Measurements from ENCODE around the gene SUMO1. TPM values are rescaled to one million over a fixed set of nuclear protein-coding genes. Genes with fewer than 3 reads are reported as not detected.

SUMO1 gene
- total RNA-seq, 1 experiment from 2014 or later, result 67.9 TPM

GRCh38 chr2:202184557-202184956 is 53.8 kb downstream of the SUMO1 start:
- ChIA-PET POLR2A (interaction anchor here (0.5 kb wide), 1 partner anchor 241 kb away, joined by 3 read pairs; no protein-coding TSS in a partner anchor), CTCF (interaction anchor here (12.9 kb wide), 1 partner anchor 324 kb away, joined by 208 read pairs; no protein-coding TSS in a partner anchor)
- DNase-seq (ENCODE audit: unreplicated experiment), result no peak
- intact Hi-C loops (cut with micrococcal nuclease), result no loop called here
- no peaks in the 10 kb centered on the region for H3K27me3 Mint-ChIP-seq (ENCODE audit: insufficient read depth, unreplicated experiment)
- no peak overlapping the region for H3K4me3 Mint-ChIP-seq (ENCODE audit: unreplicated experiment)
- H3K4me1 Mint-ChIP-seq (ENCODE audit: insufficient read depth, unreplicated experiment), result no peaks in the 10 kb centered on the region
- H3K36me3 Mint-ChIP-seq (ENCODE audit: insufficient read depth, unreplicated experiment), result no peaks in the 10 kb centered on the region
- no peak overlapping the region for H3K27ac Mint-ChIP-seq (ENCODE audit: low read depth, unreplicated experiment)
- TF ChIP-seq, protein P1, sequence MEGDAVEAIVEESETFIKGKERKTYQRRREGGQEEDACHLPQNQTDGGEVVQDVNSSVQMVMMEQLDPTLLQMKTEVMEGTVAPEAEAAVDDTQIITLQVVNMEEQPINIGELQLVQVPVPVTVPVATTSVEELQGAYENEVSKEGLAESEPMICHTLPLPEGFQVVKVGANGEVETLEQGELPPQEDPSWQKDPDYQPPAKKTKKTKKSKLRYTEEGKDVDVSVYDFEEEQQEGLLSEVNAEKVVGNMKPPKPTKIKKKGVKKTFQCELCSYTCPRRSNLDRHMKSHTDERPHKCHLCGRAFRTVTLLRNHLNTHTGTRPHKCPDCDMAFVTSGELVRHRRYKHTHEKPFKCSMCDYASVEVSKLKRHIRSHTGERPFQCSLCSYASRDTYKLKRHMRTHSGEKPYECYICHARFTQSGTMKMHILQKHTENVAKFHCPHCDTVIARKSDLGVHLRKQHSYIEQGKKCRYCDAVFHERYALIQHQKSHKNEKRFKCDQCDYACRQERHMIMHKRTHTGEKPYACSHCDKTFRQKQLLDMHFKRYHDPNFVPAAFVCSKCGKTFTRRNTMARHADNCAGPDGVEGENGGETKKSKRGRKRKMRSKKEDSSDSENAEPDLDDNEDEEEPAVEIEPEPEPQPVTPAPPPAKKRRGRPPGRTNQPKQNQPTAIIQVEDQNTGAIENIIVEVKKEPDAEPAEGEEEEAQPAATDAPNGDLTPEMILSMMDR (IDR thresholded peaks at IDR 0.05; ENCODE audit: unreplicated experiment), result no peak
- BruUV-seq (replicated peaks), result no TSS peak
- H3K9me3 Mint-ChIP-seq (ENCODE audit: unreplicated experiment), result no peaks in the 10 kb centered on the region

DNA sequence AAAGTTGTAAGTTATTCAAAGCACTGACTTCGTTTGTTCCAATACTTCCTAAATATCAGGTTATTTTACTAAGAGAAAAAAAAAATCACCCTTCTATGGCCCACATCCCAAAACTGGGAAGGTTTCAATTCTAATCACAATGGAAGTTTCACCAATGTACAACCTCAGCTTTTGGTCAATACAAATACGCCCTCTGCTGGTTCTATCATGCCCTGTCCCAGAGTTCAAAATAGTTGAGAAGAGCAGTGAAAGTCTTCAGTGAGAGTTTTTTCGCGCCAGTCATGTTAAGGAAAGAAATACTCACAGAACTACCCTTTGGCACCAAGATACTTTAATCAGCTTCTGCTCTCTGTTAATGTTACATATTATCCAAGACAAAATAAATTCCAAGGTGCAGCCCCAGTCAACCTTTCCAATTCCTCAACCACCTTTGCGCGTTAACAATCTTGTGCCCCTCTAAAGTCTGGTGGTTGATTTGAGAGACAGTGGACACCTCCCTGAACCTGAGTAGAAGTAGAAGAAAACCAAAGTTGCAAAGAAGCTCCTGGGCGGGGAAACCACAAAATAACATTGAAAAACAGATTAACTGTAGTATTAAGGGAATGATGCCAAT is 59.9 kb downstream of the SUMO1 start:
- no TSS peak for BruUV-seq (replicated peaks)

GRCh38 chr2:202172439-202173211 is 65.8 kb downstream of the SUMO1 start:
- CTCF ChIA-PET, result interaction anchor here (0.5 to 4.6 kb wide), 5 partner anchors 10 to 690 kb away, joined by 3 to 22 read pairs (median 3); no protein-coding TSS in a partner anchor
- POLR2A ChIA-PET, result no interaction called here
- intact Hi-C loops (cut with micrococcal nuclease), result no loop called here
- H3K4me1 Mint-ChIP-seq (ENCODE audit: insufficient read depth, unreplicated experiment), result no peaks in the 10 kb centered on the region
- BruUV-seq (replicated peaks), result no TSS peak
- no peak overlapping the region for H3K27ac Mint-ChIP-seq (ENCODE audit: low read depth, unreplicated experiment)
- no peak for DNase-seq (ENCODE audit: unreplicated experiment)
- H3K27me3 Mint-ChIP-seq (ENCODE audit: insufficient read depth, unreplicated experiment), result no peaks in the 10 kb centered on the region
- no peak overlapping the region for H3K4me3 Mint-ChIP-seq (ENCODE audit: unreplicated experiment)
- H3K9me3 Mint-ChIP-seq (ENCODE audit: unreplicated experiment), result no peaks in the 10 kb centered on the region
- H3K36me3 Mint-ChIP-seq (ENCODE audit: insufficient read depth, unreplicated experiment), result no peaks in the 10 kb centered on the region
- TF ChIP-seq, protein P1 (IDR thresholded peaks at IDR 0.05; ENCODE audit: unreplicated experiment), result no peak

More for the DNA sequence above, 59.9 kb downstream of the SUMO1 start:
- H3K4me3 Mint-ChIP-seq (ENCODE audit: unreplicated experiment), result no peak overlapping the region
- intact Hi-C loops (cut with micrococcal nuclease), result loop anchor here (1.0 to 5.0 kb wide), 5 partner anchors 74 to 942 kb away; no protein-coding TSS in a partner anchor
- H3K9me3 Mint-ChIP-seq (ENCODE audit: unreplicated experiment), result no peaks in the 10 kb centered on the region
- no peaks in the 10 kb centered on the region for H3K4me1 Mint-ChIP-seq (ENCODE audit: insufficient read depth, unreplicated experiment)
- POLR2A ChIA-PET, result interaction anchor here (0.6 to 2.1 kb wide), 4 partner anchors 53 to 1217 kb away, joined by 4 to 12 read pairs (median 4); no protein-coding TSS in a partner anchor
- peak; percentile 71 for DNase-seq (ENCODE audit: unreplicated experiment)
- no peaks in the 10 kb centered on the region for H3K27me3 Mint-ChIP-seq (ENCODE audit: insufficient read depth, unreplicated experiment)
- CTCF ChIA-PET, result interaction anchor here (0.5 to 12.9 kb wide), 40 partner anchors 9 to 946 kb away, joined by 3 to 208 read pairs (median 4); partner anchors contain the start of gene ALS2
- H3K36me3 Mint-ChIP-seq (ENCODE audit: insufficient read depth, unreplicated experiment), result no peaks in the 10 kb centered on the region
- no peak overlapping the region for H3K27ac Mint-ChIP-seq (ENCODE audit: low read depth, unreplicated experiment)
- TF ChIP-seq, protein P1 (IDR thresholded peaks at IDR 0.05; ENCODE audit: unreplicated experiment), result peak; percentile 74

- no peak overlapping the region for H3K27ac Mint-ChIP-seq (ENCODE audit: low read depth, unreplicated experiment)
- ChIA-PET CTCF (interaction anchor here (0.7 to 4.6 kb wide), 2 partner anchors 305 to 311 kb away, joined by 3 to 22 read pairs; no protein-coding TSS in a partner anchor), POLR2A (no interaction called here)
- H3K36me3 Mint-ChIP-seq (ENCODE audit: insufficient read depth, unreplicated experiment), result no peaks in the 10 kb centered on the region
- no peaks in the 10 kb centered on the region for H3K9me3 Mint-ChIP-seq (ENCODE audit: unreplicated experiment)
- no peaks in the 10 kb centered on the region for H3K4me1 Mint-ChIP-seq (ENCODE audit: insufficient read depth, unreplicated experiment)
- H3K27me3 Mint-ChIP-seq (ENCODE audit: insufficient read depth, unreplicated experiment), result no peaks in the 10 kb centered on the region
- intact Hi-C loops (cut with micrococcal nuclease), result no loop called here
- DNase-seq (ENCODE audit: unreplicated experiment), result no peak
- H3K4me3 Mint-ChIP-seq (ENCODE audit: unreplicated experiment), result no peak overlapping the region
- no TSS peak for BruUV-seq (replicated peaks)
- TF ChIP-seq, protein P1 (IDR thresholded peaks at IDR 0.05; ENCODE audit: unreplicated experiment), result no peak
Observed at GRCh38 chr2:202171241-202171825, 67.1 kb downstream of the SUMO1 start.

Data from MCF 10A (cell line).